IPS-18a (cell line): ENCODE results near the gene GTF2E1.
A peak's percentile ranks its signal among the peaks of the same experiment; 100 is the strongest.
"Not testable (repeated sequence)": the region's sequence is repeated elsewhere in the genome, so short reads cannot be mapped to it uniquely, and the experiment has no call there.

Experiments used
- H3K27ac ChIP-seq: one replicate; pipeline ENCODE4 v1.5.1; 2013; ENCODE audit warnings: low read length
- H3K27me3 ChIP-seq: one replicate; pipeline ENCODE4 v1.6.1; 2013; ENCODE audit warnings: mild to moderate bottlenecking, low read length; ENCODE audit not compliant: control insufficient read depth, insufficient read depth
- H3K36me3 ChIP-seq: one replicate; pipeline ENCODE4 v1.6.1; 2013; ENCODE audit warnings: low read depth, low read length; ENCODE audit not compliant: control insufficient read depth
- H3K4me1 ChIP-seq: one replicate; pipeline ENCODE4 v1.6.1; 2013; ENCODE audit warnings: low read depth, low read length; ENCODE audit not compliant: control insufficient read depth
- H3K4me3 ChIP-seq: one replicate; pipeline ENCODE4 v1.5.1; 2013; ENCODE audit warnings: low read length
- H3K9ac ChIP-seq: one replicate; pipeline ENCODE4 v1.6.1; 2013; ENCODE audit warnings: mild to moderate bottlenecking, low read length, moderate library complexity
- H3K9me3 ChIP-seq: one replicate; pipeline ENCODE4 v1.6.1; 2013; ENCODE audit warnings: low read depth, low read length; ENCODE audit not compliant: control insufficient read depth

GTF2E1 gene

DNA sequence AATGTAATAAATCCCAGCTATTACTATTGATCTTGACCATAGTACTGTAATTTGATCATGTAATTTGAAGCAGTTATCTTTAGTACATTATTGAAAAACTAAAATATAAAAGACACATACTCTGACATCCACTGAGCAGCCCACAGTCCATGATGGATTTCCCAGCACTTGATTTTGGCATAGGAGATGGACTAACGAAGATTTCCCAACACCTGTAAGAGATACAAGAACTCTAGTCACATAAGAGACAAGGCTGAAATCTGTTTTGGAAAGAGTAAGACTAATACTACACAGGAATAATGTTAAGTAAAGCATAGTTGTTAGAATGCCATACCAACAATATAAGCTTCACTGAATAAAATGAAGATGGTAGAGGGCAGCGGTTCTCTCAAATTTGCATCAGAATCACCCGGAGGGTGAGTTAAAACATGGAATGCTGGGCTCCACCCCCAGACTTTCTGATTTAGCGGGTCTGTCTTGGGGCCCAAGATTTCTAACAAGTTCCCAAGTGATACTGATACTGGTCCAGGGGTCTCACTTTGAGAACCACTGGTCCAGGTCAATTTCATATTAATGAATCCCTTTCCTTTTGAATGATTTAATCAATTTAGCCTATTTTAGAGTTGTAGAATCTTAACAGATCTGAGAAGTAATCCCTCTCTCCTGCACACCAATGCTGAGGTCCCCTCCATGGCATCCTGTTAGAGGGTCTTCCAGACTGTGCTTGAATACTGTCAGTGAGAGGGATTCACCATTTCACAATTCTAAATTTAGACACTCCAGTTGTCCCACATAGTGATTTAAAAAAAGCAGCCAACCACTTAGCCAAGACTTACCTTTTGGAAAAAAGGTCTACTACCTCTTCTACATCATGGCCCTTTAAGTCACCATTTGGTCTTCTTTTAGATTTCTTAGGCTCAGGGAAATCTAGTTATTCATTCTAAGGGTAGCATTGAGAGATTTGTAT is 11.7 kb upstream of the GTF2E1 start:
- Histone ChIP-seq H3K9ac (no peak overlapping the region), H3K27ac (no peak overlapping the region), H3K36me3 (peaks cover 4% of the 10 kb centered on the region), H3K4me1 (peaks cover 12% of the 10 kb centered on the region), H3K9me3 (no peaks in the 10 kb centered on the region), H3K27me3 (no peaks in the 10 kb centered on the region), H3K4me3 (peak overlapping the region; percentile 8)

DNA sequence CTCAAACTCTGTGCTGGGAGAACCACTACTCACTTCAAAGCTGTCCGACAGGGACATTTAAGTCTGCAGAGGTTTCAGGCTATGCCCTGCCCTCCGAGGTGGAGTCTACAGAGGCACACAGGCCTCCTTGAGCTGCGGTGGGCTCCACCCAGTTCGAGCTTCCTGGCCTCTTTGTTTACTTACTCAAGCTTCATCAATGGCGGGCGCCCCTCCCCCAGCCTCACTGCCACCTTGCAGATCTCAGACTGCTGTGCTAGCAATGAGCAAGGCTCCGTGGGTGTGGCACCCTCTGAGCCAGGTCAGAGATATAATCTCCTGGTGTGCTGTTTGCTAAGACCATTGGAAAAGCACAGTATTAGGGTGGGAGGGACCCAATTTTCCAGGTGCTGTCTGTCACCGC is 4.5 kb upstream of the GTF2E1 start:
- not testable (repeated sequence) for H3K36me3 ChIP-seq, H3K27me3 ChIP-seq, H3K27ac ChIP-seq, H3K4me1 ChIP-seq, H3K4me3 ChIP-seq, H3K9me3 ChIP-seq, H3K9ac ChIP-seq

DNA sequence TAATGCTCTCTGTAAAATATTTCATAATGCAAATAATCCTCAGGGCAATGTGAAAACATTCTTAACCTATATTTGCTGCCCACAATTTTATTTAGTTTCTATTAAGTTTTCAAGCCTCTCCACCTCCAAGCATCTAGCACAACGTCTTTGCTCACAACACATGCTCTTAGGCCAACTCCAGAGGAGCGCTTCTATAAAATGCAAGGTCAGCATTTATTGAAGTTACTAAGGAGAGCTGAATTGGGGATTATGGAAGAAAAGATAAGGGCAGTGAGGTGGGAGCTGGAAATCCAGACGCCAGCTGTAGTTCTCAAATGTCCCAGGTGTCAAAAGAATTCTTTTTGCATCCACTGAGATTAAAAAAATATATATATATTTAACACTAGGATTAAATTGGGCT is 1.2 kb upstream of the GTF2E1 start:
- Histone ChIP-seq H3K27me3 (no peaks in the 10 kb centered on the region), H3K9ac (peak overlapping the region; percentile 86), H3K4me1 (peaks cover 11% of the 10 kb centered on the region), H3K4me3 (peak overlapping the region; percentile 92), H3K9me3 (peaks cover 9% of the 10 kb centered on the region), H3K36me3 (peaks cover 6% of the 10 kb centered on the region), H3K27ac (no peak overlapping the region)

DNA sequence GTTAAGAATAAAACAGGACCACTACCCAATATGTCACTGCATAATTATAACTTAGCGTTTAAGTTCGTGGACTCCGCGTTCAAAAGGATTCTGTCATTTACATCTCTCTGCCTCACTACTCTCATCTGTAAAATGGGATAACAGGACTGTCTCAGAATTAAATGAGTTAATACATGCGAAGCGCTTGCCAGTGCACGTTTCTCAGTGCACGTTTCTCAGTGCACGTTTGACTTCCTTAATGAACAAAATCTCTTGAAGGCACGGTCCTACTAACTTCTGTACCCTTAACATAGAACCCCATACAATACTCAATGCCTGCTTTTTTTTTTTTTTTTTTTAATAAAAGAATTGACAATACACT is 727 bp upstream of the GTF2E1 start:
- H3K4me1 ChIP-seq = peaks cover 11% of the 10 kb centered on the region
- H3K27ac ChIP-seq = peak overlapping the region; percentile 97
- no peaks in the 10 kb centered on the region for H3K27me3 ChIP-seq
- peak overlapping the region; percentile 86 for H3K9ac ChIP-seq
- peak overlapping the region; percentile 92 for H3K4me3 ChIP-seq
- H3K36me3 ChIP-seq = peaks cover 6% of the 10 kb centered on the region
- H3K9me3 ChIP-seq = peaks cover 9% of the 10 kb centered on the region

DNA sequence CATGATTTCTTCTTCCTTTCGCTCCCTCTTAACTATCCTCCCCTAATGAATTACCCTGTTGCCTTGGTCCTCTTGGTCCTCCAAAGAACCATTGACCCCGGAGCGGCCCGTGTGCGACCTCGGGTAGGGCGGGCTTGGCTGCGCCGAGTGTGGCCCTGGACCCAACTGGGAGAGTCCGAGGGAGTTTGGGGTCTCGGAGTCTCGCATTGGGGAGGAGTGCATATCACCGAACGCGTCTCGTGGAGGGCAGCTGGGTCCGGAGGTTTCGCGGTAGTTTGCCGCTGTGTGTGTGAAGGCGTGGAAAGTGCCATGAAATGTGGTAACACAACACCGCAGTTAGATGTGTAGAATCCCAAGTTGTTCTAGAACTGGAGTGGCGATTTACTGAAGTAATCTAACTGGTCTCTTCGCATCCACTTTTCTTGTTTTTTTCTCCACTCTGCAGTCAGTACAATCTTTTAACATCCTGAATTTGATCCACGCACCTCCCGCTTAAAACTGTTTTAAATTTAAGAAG is 363 bp downstream of the GTF2E1 start:
- H3K27me3 ChIP-seq = no peaks in the 10 kb centered on the region
- peak overlapping the region; percentile 92 for H3K4me3 ChIP-seq
- no peaks in the 10 kb centered on the region for H3K9me3 ChIP-seq
- H3K36me3 ChIP-seq = no peaks in the 10 kb centered on the region
- H3K9ac ChIP-seq = peak overlapping the region; percentile 86
- H3K27ac ChIP-seq = peak overlapping the region; percentile 75
- H3K4me1 ChIP-seq = peaks cover 11% of the 10 kb centered on the region

GRCh38 chr3:120743556-120744195 is 1.1 kb downstream of the GTF2E1 start:
- Histone ChIP-seq H3K27ac (peak overlapping the region; percentile 75), H3K9me3 (no peaks in the 10 kb centered on the region), H3K4me3 (peak overlapping the region; percentile 92), H3K36me3 (no peaks in the 10 kb centered on the region), H3K4me1 (peaks cover 11% of the 10 kb centered on the region), H3K27me3 (no peaks in the 10 kb centered on the region), H3K9ac (peak overlapping the region; percentile 86)

GRCh38 chr3:120745466-120745865 is 2.9 kb downstream of the GTF2E1 start:
- Histone ChIP-seq H3K36me3 (peaks cover 2% of the 10 kb centered on the region), H3K9me3 (no peaks in the 10 kb centered on the region), H3K4me3 (no peak overlapping the region), H3K27me3 (no peaks in the 10 kb centered on the region), H3K4me1 (peaks cover 16% of the 10 kb centered on the region), H3K9ac (no peak overlapping the region), H3K27ac (no peak overlapping the region)

DNA sequence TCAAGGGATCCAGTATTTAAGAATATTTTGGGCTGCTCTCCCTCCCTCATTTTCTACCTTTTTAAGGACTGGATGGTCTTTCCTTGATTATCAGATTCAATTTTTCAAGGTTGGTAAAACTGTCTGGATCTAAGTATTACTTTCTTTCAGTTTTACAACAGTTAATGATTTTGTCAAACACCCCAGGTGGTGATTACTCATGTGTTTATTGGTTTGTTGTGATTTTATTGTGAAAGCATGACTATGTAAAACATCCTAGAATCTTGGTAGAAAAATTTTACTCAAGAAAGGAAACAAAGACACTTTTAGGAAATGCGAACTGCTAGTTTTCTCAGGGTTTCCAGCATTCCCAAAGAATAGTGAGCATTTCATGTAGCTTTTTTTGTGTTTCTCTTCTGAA is 7.3 kb downstream of the GTF2E1 start:
- no peaks in the 10 kb centered on the region for H3K27me3 ChIP-seq
- H3K4me3 ChIP-seq = no peak overlapping the region
- H3K4me1 ChIP-seq = peaks cover 14% of the 10 kb centered on the region
- no peak overlapping the region for H3K27ac ChIP-seq
- peak overlapping the region; percentile 3 for H3K9ac ChIP-seq
- no peaks in the 10 kb centered on the region for H3K9me3 ChIP-seq
- H3K36me3 ChIP-seq = peaks cover 27% of the 10 kb centered on the region

- no peaks in the 10 kb centered on the region for H3K9me3 ChIP-seq
- H3K36me3 ChIP-seq = peaks cover 37% of the 10 kb centered on the region
- no peak overlapping the region for H3K27ac ChIP-seq
- H3K4me1 ChIP-seq = peaks cover 13% of the 10 kb centered on the region
- H3K27me3 ChIP-seq = no peaks in the 10 kb centered on the region
- H3K4me3 ChIP-seq = no peak overlapping the region
- no peak overlapping the region for H3K9ac ChIP-seq
Observed at GRCh38 chr3:120752230-120752629, 9.7 kb downstream of the GTF2E1 start.

- Histone ChIP-seq H3K4me1 (peaks cover 13% of the 10 kb centered on the region), H3K36me3 (peaks cover 40% of the 10 kb centered on the region), H3K9ac (no peak overlapping the region), H3K27ac (no peak overlapping the region), H3K27me3 (no peaks in the 10 kb centered on the region), H3K4me3 (no peak overlapping the region), H3K9me3 (no peaks in the 10 kb centered on the region)
Observed at GRCh38 chr3:120752865-120753264, 10.3 kb downstream of the GTF2E1 start.

GRCh38 chr3:120753810-120754209 is 11.3 kb downstream of the GTF2E1 start:
- no peak overlapping the region for H3K4me3 ChIP-seq
- no peak overlapping the region for H3K27ac ChIP-seq
- no peaks in the 10 kb centered on the region for H3K9me3 ChIP-seq
- no peaks in the 10 kb centered on the region for H3K27me3 ChIP-seq
- peaks cover 13% of the 10 kb centered on the region for H3K4me1 ChIP-seq
- no peak overlapping the region for H3K9ac ChIP-seq
- H3K36me3 ChIP-seq = peaks cover 40% of the 10 kb centered on the region
